ENCODE results near the gene C7orf33.

Gene C7orf33

DNA sequence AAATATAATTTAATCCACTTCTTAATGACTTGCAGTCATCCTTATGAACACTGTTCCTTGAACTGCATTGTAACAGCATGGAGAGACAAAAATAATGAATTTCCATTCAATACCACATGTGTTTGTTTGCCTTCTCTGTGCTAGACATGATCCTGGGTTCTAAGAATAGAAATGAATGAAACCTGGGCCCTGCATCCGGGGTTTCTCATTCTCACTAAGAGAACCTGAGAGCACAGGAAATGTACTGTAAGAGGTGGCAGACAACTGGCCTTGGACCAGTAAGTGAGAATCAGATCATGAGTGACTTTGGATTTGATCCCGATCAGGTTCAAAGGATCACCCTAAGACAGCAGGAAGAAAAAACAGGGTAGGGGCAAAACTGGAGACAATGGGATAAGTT is 70.9 kb downstream of the C7orf33 start:
- TF ChIP-seq MYC (IDR thresholded peaks at IDR 0.05; ENCODE audit: low read depth, low read length) = no peak
- TF ChIP-seq, protein P1, sequence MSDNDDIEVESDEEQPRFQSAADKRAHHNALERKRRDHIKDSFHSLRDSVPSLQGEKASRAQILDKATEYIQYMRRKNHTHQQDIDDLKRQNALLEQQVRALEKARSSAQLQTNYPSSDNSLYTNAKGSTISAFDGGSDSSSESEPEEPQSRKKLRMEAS (IDR thresholded peaks at IDR 0.05; ENCODE audit: low read depth, low read length) = no peak
- no peak for TF ChIP-seq POLR2A (IDR thresholded peaks at IDR 0.05; ENCODE audit: extremely low read depth, insufficient read length)
- TF ChIP-seq, protein P2, sequence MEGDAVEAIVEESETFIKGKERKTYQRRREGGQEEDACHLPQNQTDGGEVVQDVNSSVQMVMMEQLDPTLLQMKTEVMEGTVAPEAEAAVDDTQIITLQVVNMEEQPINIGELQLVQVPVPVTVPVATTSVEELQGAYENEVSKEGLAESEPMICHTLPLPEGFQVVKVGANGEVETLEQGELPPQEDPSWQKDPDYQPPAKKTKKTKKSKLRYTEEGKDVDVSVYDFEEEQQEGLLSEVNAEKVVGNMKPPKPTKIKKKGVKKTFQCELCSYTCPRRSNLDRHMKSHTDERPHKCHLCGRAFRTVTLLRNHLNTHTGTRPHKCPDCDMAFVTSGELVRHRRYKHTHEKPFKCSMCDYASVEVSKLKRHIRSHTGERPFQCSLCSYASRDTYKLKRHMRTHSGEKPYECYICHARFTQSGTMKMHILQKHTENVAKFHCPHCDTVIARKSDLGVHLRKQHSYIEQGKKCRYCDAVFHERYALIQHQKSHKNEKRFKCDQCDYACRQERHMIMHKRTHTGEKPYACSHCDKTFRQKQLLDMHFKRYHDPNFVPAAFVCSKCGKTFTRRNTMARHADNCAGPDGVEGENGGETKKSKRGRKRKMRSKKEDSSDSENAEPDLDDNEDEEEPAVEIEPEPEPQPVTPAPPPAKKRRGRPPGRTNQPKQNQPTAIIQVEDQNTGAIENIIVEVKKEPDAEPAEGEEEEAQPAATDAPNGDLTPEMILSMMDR (IDR thresholded peaks at IDR 0.05; ENCODE audit: low read depth, low read length) = no peak
- H3K4me3 ChIP-seq (ENCODE audit: low read depth, low read length) = no peak overlapping the region
- no peak for DNase-seq (ENCODE audit: low read depth)

DNA sequence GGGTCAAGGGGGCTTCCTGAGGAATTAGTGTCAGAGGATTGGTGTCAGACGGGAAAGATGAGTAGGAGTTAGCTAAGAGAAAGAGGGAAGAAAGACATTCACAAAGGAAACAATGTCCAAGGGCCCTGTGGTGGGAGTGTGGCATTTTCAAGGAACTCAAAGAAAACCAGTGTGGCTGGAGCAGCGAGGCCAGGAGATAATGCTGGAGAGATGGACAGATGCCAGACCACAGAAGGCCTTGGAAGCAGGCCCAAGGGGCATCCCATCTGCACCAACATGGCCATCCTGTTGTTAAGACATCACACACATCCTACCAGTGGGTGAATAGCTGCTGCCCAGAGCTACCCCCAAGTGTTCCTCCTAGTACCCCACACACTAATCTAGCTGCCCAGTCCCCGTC is 72.1 kb downstream of the C7orf33 start:
- DNase-seq (ENCODE audit: low read depth) = no peak
- no peak for TF ChIP-seq POLR2A (IDR thresholded peaks at IDR 0.05; ENCODE audit: extremely low read depth, insufficient read length)
- no peak overlapping the region for H3K4me3 ChIP-seq (ENCODE audit: low read depth, low read length)

DNA sequence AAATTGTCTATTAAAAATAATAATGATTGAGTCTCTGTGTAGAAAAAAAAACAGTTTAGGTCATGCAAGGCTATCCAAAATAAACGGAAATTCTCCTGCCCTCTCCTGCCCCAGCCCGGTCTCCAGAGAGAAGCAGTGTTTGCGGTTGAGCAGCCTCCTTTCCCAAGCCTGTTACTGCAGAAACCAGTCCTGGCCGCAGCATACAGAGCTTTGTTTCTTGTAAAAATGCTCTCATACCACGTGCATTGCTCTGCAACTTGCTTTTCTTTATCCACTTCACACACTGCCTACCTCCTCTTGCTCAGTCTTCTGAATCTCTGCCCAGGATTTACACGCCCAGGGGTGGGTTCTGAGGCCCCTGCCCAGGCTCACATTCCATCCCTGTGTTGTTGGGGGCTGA is 73.8 kb downstream of the C7orf33 start:
- no peak overlapping the region for H3K4me3 ChIP-seq (ENCODE audit: low read depth, low read length)
- TF ChIP-seq, protein P2 (IDR thresholded peaks at IDR 0.05; ENCODE audit: low read depth, low read length) = no peak
- TF ChIP-seq, protein P1 (IDR thresholded peaks at IDR 0.05; ENCODE audit: low read depth, low read length) = peak; percentile 37; the same call in 1 of the 2 replicates
- no peak for TF ChIP-seq POLR2A (IDR thresholded peaks at IDR 0.05; ENCODE audit: extremely low read depth, insufficient read length)
- no peak for TF ChIP-seq MYC (IDR thresholded peaks at IDR 0.05; ENCODE audit: low read depth, low read length)
- peak; percentile 38 for DNase-seq (ENCODE audit: low read depth)

DNA sequence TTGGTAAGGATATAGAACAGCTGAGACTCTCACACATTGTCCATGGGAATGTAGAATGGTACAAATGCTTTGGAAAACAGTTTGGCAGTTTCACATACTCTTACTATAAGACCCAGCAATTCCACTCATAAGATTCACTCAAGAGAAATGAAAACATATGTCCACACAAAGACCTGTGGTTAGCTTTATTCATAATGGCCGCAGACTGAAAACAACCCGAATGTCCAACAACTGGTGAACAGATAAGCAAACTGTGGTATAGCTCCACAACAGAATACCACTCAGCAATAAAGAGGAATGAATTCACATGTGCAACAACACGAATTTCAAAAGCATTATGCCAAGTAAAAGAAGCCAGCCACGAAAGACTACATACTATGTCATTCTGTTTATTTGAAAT is 74.7 kb downstream of the C7orf33 start:
- TF ChIP-seq, protein P1 (IDR thresholded peaks at IDR 0.05; ENCODE audit: low read depth, low read length) = no peak
- TF ChIP-seq, protein P2 (IDR thresholded peaks at IDR 0.05; ENCODE audit: low read depth, low read length) = no peak
- TF ChIP-seq MYC (IDR thresholded peaks at IDR 0.05; ENCODE audit: low read depth, low read length) (no peak), POLR2A (IDR thresholded peaks at IDR 0.05; ENCODE audit: extremely low read depth, insufficient read length) (no peak)
- DNase-seq (ENCODE audit: low read depth) = no peak
- H3K4me3 ChIP-seq (ENCODE audit: low read depth, low read length) = no peak overlapping the region
